Adrenal gland (tissue), 5 donors: Measurements from ENCODE around the gene SDK1.

Source experiments
- POLR2A ChIP-seq, 2 donors: fragments of 450-650 bp; IDR thresholded peaks; one replicate each; pipeline ENCODE4 v1.6.1; 2017; ENCODE audit warnings: antibody characterized with exemption in 2 of 2, mild to moderate bottlenecking in 2 of 2, moderate library complexity in 1 of 2
- TF ChIP-seq, protein P1 (sequence below), 6 experiments: fragments of 450-650 bp in 4 of 6; fragments of 200-600 bp in 2 of 6; sonication (generic) in 1 of 6; IDR thresholded peaks; 1 replicate in 5 of 6; 2 replicates in 1 of 6; pipeline versions ENCODE4 v1.5.1 to v1.8.0; 2016 to 2021; ENCODE audit warnings: antibody characterized with exemption in 6 of 6, mild to moderate bottlenecking in 2 of 6, moderate library complexity in 1 of 6
- donor health status: DM: no; HTN: no; CAD: no.

DNA sequence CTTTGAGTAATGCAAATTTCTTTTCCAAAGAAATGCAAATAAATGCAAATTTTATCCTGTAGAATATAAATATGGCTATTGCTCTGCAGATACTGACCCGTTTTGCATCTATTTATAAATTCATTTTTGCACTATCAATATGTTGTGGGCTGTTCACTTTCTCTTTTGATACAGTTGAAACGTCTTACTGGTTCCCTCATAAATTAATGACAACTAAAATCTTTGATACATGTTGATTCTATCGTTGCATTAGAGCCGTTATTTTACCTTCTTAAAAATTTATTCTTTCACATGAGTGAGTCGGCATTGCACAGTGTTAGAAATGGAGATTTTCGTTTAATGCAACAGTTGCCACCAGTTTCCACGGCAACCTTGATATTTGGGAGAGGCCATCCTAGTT, 691.8 kb downstream of the SDK1 start:
- TF ChIP-seq, protein P1, sequence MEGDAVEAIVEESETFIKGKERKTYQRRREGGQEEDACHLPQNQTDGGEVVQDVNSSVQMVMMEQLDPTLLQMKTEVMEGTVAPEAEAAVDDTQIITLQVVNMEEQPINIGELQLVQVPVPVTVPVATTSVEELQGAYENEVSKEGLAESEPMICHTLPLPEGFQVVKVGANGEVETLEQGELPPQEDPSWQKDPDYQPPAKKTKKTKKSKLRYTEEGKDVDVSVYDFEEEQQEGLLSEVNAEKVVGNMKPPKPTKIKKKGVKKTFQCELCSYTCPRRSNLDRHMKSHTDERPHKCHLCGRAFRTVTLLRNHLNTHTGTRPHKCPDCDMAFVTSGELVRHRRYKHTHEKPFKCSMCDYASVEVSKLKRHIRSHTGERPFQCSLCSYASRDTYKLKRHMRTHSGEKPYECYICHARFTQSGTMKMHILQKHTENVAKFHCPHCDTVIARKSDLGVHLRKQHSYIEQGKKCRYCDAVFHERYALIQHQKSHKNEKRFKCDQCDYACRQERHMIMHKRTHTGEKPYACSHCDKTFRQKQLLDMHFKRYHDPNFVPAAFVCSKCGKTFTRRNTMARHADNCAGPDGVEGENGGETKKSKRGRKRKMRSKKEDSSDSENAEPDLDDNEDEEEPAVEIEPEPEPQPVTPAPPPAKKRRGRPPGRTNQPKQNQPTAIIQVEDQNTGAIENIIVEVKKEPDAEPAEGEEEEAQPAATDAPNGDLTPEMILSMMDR (IDR thresholded peaks at IDR 0.05): no peak
- TF ChIP-seq POLR2A (IDR thresholded peaks at IDR 0.05): no peak
